IMR-90 (cell line): ENCODE measurements around the gene RBBP6. TPM values are rescaled to one million over a fixed set of nuclear protein-coding genes. Genes with fewer than 3 reads are reported as not detected.

Source experiments
- ATAC-seq: fragments of 200-7000 bp; cut with Tn5 transposase; 2 replicates; pipeline ENCODE4 v1.9.1; 2020; ENCODE audit warnings: low read depth, mild to moderate bottlenecking, moderate library complexity
- BruUV-seq: library from RNA; stranded (reverse); fragments of 400-500 nt; replicated peaks from 2 replicates; lab custom pipeline; 2021; lab: Mats Ljungman, UMichigan
- CTCF ChIA-PET: fragments of 300-600 bp; formaldehyde crosslinking; extraction: SDS; loops from one replicate; lab custom pipeline; 2021; ENCODE audit warnings: antibody characterized with exemption; lab: Yijun Ruan, JAX
- POLR2A ChIA-PET: fragments of 300-600 bp; sonication (Branson Sonifier 250); formaldehyde crosslinking; loops from one replicate; lab custom pipeline; 2022; ENCODE audit warnings: antibody characterized with exemption; ENCODE audit not compliant: unreplicated experiment; lab: Charles Lee
- DNase-seq: peaks from one replicate; pipeline ENCODE4 v3.0.0; 2013
- H2AFZ ChIP-seq: replicated peaks from 2 replicates; pipeline ENCODE3; 2013; ENCODE audit warnings: low read length, mild to moderate bottlenecking; ENCODE audit not compliant: poor library complexity
- H2AK5ac ChIP-seq: 2 replicates; pipeline ENCODE4 v1.6.1; 2013; ENCODE audit warnings: low read depth, low read length, inconsistent platforms
- H2AK9ac ChIP-seq: replicated peaks from 2 replicates; pipeline ENCODE3; 2013; ENCODE audit warnings: mild to moderate bottlenecking, low read depth, low read length, moderate library complexity; ENCODE audit not compliant: poor library complexity
- H2BK120ac ChIP-seq: 2 replicates; pipeline ENCODE4 v1.6.1; 2013; ENCODE audit warnings: low read depth, low read length, inconsistent platforms
- H2BK15ac ChIP-seq: 3 replicates; pipeline ENCODE4 v1.6.1; 2013; ENCODE audit warnings: low read depth, low read length, inconsistent platforms
- H2BK20ac ChIP-seq: 2 replicates; pipeline ENCODE4 v1.6.1; 2013; ENCODE audit warnings: low read depth, mild to moderate bottlenecking, inconsistent platforms, low read length, moderate library complexity
- H2BK5ac ChIP-seq: 2 replicates; pipeline ENCODE4 v1.6.1; 2013; ENCODE audit warnings: mild to moderate bottlenecking, low read depth, low read length, inconsistent platforms; ENCODE audit not compliant: poor library complexity, severe bottlenecking
- H3K14ac ChIP-seq: replicated peaks from 2 replicates; pipeline ENCODE4 v1.6.1; 2013; ENCODE audit warnings: low read depth, low read length, inconsistent platforms
- H3K18ac ChIP-seq: 2 replicates; pipeline ENCODE4 v1.6.1; 2013; ENCODE audit warnings: low read depth, low read length, control low read depth
- H3K23ac ChIP-seq: 2 replicates; pipeline ENCODE4 v1.6.1; 2013; ENCODE audit warnings: low read depth, low read length, inconsistent platforms
- H3K27ac ChIP-seq: 2 replicates; pipeline ENCODE4 v1.5.1; 2013; ENCODE audit warnings: mild to moderate bottlenecking, control low read depth, low read length; ENCODE audit not compliant: insufficient read depth
- H3K27me3 ChIP-seq: 2 replicates; pipeline ENCODE4 v1.6.1; 2013; ENCODE audit warnings: low read length; ENCODE audit not compliant: control insufficient read depth, insufficient read depth
- H3K36me3 ChIP-seq: 2 replicates; pipeline ENCODE4 v1.6.1; 2013; ENCODE audit warnings: low read length, mixed read lengths; ENCODE audit not compliant: control insufficient read depth, insufficient read depth
- H3K4ac ChIP-seq: 2 replicates; pipeline ENCODE4 v1.6.1; 2013; ENCODE audit warnings: low read depth, low read length, inconsistent platforms
- H3K4me1 ChIP-seq: 2 replicates; pipeline ENCODE4 v1.6.1; 2013; ENCODE audit warnings: low read length, mixed read lengths; ENCODE audit not compliant: control insufficient read depth, insufficient read depth
- H3K4me2 ChIP-seq: 2 replicates; pipeline ENCODE4 v1.6.1; 2013; ENCODE audit warnings: low read depth, mild to moderate bottlenecking, control low read depth, low read length, moderate library complexity
- H3K4me3 ChIP-seq: 2 replicates; pipeline ENCODE4 v1.5.1; 2013; ENCODE audit warnings: low read depth, mild to moderate bottlenecking, control low read depth, low read length, moderate library complexity; ENCODE audit not compliant: insufficient read depth
- H3K56ac ChIP-seq: 2 replicates; pipeline ENCODE4 v1.6.1; 2013; ENCODE audit warnings: low read length, inconsistent platforms; ENCODE audit not compliant: insufficient read depth; ENCODE audit errors: extremely low read depth
- H3K79me1 ChIP-seq, 2 experiments: 2 replicates each; pipeline ENCODE4 v1.6.1; 2013; ENCODE audit warnings: low read length in 2 of 2, inconsistent platforms in 1 of 2, low read depth in 1 of 2
- H3K9ac ChIP-seq: 2 replicates; pipeline ENCODE4 v1.6.1; 2013; ENCODE audit warnings: low read depth, low read length, control low read depth
- H3K9me1 ChIP-seq: 2 replicates; pipeline ENCODE4 v1.6.1; 2013; ENCODE audit warnings: low read length, inconsistent platforms; ENCODE audit not compliant: insufficient read depth
- H3K9me3 ChIP-seq: 2 replicates; pipeline ENCODE4 v1.6.1; 2013; ENCODE audit warnings: low read length; ENCODE audit not compliant: control insufficient read depth, insufficient read depth
- H4K20me1 ChIP-seq: 2 replicates; pipeline ENCODE4 v1.6.1; 2013; ENCODE audit warnings: low read length, inconsistent platforms; ENCODE audit not compliant: insufficient read depth
- H4K5ac ChIP-seq: 2 replicates; pipeline ENCODE4 v1.6.1; 2013; ENCODE audit warnings: mild to moderate bottlenecking, low read depth, low read length, control low read depth
- H4K8ac ChIP-seq, 2 experiments: 2 replicates each; pipeline ENCODE4 v1.6.1; 2013; ENCODE audit warnings: low read depth in 2 of 2, low read length in 2 of 2, control low read depth in 1 of 2, inconsistent platforms in 1 of 2
- H4K91ac ChIP-seq: 2 replicates; pipeline ENCODE4 v1.6.1; 2013; ENCODE audit warnings: low read depth, low read length, inconsistent platforms; ENCODE audit not compliant: insufficient read depth
- CEBPB ChIP-seq: IDR thresholded peaks from 2 replicates; pipeline ENCODE4 v1.6.1; 2012; ENCODE audit warnings: low read depth, low read length, improper control_type of control experiment
- CTCF ChIP-seq: conservative IDR thresholded peaks from 2 replicates; pipeline ENCODE4 v1.5.1; 2012; ENCODE audit warnings: mild to moderate bottlenecking, low read depth, low read length, improper control_type of control experiment
- MAZ ChIP-seq: IDR thresholded peaks from 2 replicates; pipeline ENCODE4 v1.6.1; 2012; ENCODE audit warnings: low read depth, mild to moderate bottlenecking, low read length, improper control_type of control experiment, moderate library complexity, borderline replicate concordance
- MXI1 ChIP-seq: IDR thresholded peaks from 2 replicates; pipeline ENCODE4 v1.6.1; 2012; ENCODE audit warnings: low read depth, mild to moderate bottlenecking, low read length, moderate library complexity, borderline replicate concordance
- NFE2L2 ChIP-seq: fragments of 150-350 bp; IDR thresholded peaks from 2 replicates; pipeline ENCODE4 v1.6.1; 2016; ENCODE audit warnings: low read depth, mild to moderate bottlenecking, low read length
- RAD21 ChIP-seq: IDR thresholded peaks from 2 replicates; pipeline ENCODE4 v1.6.1; 2012; ENCODE audit warnings: low read length, improper control_type of control experiment
- RFX5 ChIP-seq: IDR thresholded peaks from 2 replicates; pipeline ENCODE4 v1.8.0; 2012; ENCODE audit warnings: low read depth, mild to moderate bottlenecking, low read length, moderate library complexity
- SMC3 ChIP-seq: fragments of 150-350 bp; IDR thresholded peaks from 2 replicates; pipeline ENCODE4 v1.6.1; 2016; ENCODE audit warnings: low read depth, mild to moderate bottlenecking, antibody characterized with exemption, low read length, moderate library complexity
- USF2 ChIP-seq: fragments of 150-350 bp; IDR thresholded peaks from 2 replicates; pipeline ENCODE4 v1.6.1; 2017; ENCODE audit warnings: mild to moderate bottlenecking, antibody characterized with exemption, low read length, low read depth
- WGBS, 2 experiments: methylation state at CpG; one replicate each; pipeline versions ENCODE4 v1.1.5 to v1.1.7; 2013; ENCODE audit warnings: missing lambda C conversion rate in 2 of 2; ENCODE audit not compliant: insufficient read length in 1 of 2; ENCODE audit errors: extremely low coverage in 2 of 2; 5-methylcytosine and 5-hydroxymethylcytosine counted together
- dilution Hi-C: fragments of 300-500 bp; cut with HindIII; formaldehyde crosslinking; loops from one replicate; pipeline ENCODE4 v1.14.3; 2018; ENCODE audit warnings: low sequenced_read_pairs; ENCODE audit not compliant: unreplicated experiment
- in situ Hi-C: fragments of 300-500 bp; cut with MboI; formaldehyde crosslinking; loops from 3 replicates; pipeline ENCODE4 v1.14.3; 2019; ENCODE audit warnings: low sequenced_read_pairs, inconsistent platforms, mixed read lengths
- intact Hi-C: fragments of 100-400 bp; cut with micrococcal nuclease; formaldehyde crosslinking; loops from 2 replicates; pipeline ENCODE4 v1.10.0; 2022
- polyA plus RNA-seq, 3 experiments: library from polyadenylated mRNA; depleted of rRNA; stranded (reverse); fragments of >200 nt; gene quantifications; 2 replicates each; pipeline ENCODE4 v1.2.3, GENCODE V29; 2012; ENCODE audit warnings: low replicate concordance in 1 of 3
- total RNA-seq: library from RNA; depleted of rRNA; stranded (reverse); fragments of >200 nt; gene quantifications from 2 replicates; pipeline ENCODE4 v1.2.3, GENCODE V29; 2012
- TF ChIP-seq, protein P1 (sequence below): fragments of 150-350 bp; IDR thresholded peaks from 2 replicates; pipeline ENCODE4 v1.6.1; 2016; ENCODE audit warnings: low read depth, mild to moderate bottlenecking, low read length, moderate library complexity, borderline replicate concordance

Gene RBBP6
- total and polyA plus RNA-seq, 2 of the 4 experiments (the other 2 are of a cell fraction) = 7.2 to 17.8 TPM

GRCh38 chr16:24541233-24541933 lies 2.0 kb downstream of the RBBP6 start:
- POLR2A ChIA-PET = interaction anchor here (0.7 to 1.3 kb wide), 2 partner anchors 11 to 146 kb away, joined by 3 to 8 read pairs; no protein-coding TSS in a partner anchor
- peak overlapping the region; percentile 41; the same call in 1 of the 2 replicates for H3K27ac ChIP-seq
- H4K8ac ChIP-seq = no peak overlapping the region
- ATAC-seq (no peak), DNase-seq (no peak)
- peak overlapping the region; percentile 44; the same call in 1 of the 2 replicates for H3K14ac ChIP-seq
- no peak overlapping the region for H3K18ac ChIP-seq
- H3K9ac ChIP-seq = peak overlapping the region; percentile 96
- H3K9me1 ChIP-seq = peaks cover 3% of the 10 kb centered on the region; the same call in 1 of the 2 replicates
- H2BK20ac ChIP-seq = no peak overlapping the region
- TF ChIP-seq CEBPB (no peak), MAZ (no peak), RFX5 (no peak), MXI1 (no peak), NFE2L2 (no peak), SMC3 (no peak), USF2 (no peak), RAD21 (no peak), CTCF (no peak)
- TF ChIP-seq, protein P1, sequence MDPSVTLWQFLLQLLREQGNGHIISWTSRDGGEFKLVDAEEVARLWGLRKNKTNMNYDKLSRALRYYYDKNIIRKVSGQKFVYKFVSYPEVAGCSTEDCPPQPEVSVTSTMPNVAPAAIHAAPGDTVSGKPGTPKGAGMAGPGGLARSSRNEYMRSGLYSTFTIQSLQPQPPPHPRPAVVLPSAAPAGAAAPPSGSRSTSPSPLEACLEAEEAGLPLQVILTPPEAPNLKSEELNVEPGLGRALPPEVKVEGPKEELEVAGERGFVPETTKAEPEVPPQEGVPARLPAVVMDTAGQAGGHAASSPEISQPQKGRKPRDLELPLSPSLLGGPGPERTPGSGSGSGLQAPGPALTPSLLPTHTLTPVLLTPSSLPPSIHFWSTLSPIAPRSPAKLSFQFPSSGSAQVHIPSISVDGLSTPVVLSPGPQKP = no peak
- dilution Hi-C loops = no loop called here
- no CpG with 5 or more reads among the region's 7 CpGs for WGBS, 2 experiments
- no peaks in the 10 kb centered on the region for H3K36me3 ChIP-seq
- no peak overlapping the region for H4K5ac ChIP-seq
- intact Hi-C loops = loop anchor here (10.0 kb wide), 1 partner anchor 713 kb away; the partner anchor contains the start of gene ZKSCAN2
- H3K27me3 ChIP-seq = no peaks in the 10 kb centered on the region
- no peak overlapping the region for H2AK9ac ChIP-seq
- peaks cover 61% of the 10 kb centered on the region for H4K20me1 ChIP-seq
- H4K91ac ChIP-seq = no peak overlapping the region
- in situ Hi-C loops = loop anchor here (25.0 kb wide), 1 partner anchor 696 kb away; no protein-coding TSS in a partner anchor
- peak overlapping the region; percentile 95 for H2BK5ac ChIP-seq
- H3K56ac ChIP-seq = peak overlapping the region; percentile 83
- BruUV-seq = no TSS peak
- CTCF ChIA-PET = interaction anchor here (0.9 to 1.1 kb wide), 3 partner anchors 9 to 37 kb away, joined by 3 to 6 read pairs (median 3); no protein-coding TSS in a partner anchor
- no peak overlapping the region for H2BK15ac ChIP-seq
- H3K4ac ChIP-seq = no peak overlapping the region
- no peak overlapping the region for H2AK5ac ChIP-seq
- H3K23ac ChIP-seq = peak overlapping the region; percentile 98; the same call in 1 of the 2 replicates
- peak overlapping the region; percentile 93 for H3K4me2 ChIP-seq
- H2BK120ac ChIP-seq = no peak overlapping the region
- peak overlapping the region; percentile 86 for H3K4me3 ChIP-seq
- no peaks in the 10 kb centered on the region for H3K9me3 ChIP-seq
- H3K4me1 ChIP-seq = peaks cover 5% of the 10 kb centered on the region; the same call in 1 of the 2 replicates
- H3K79me1 ChIP-seq = peaks cover 0 to 18% of the 10 kb centered on the region in 2 experiments; a peak in 2 of 4 replicates
- no peak overlapping the region for H2AFZ ChIP-seq
